ENCODE data around the gene ABCA9.
"Not testable (repeated sequence)": the region's sequence is repeated elsewhere in the genome, so short reads cannot be mapped to it uniquely, and the experiment has no call there.

The ABCA9 gene

GRCh38 chr17:68944435-68945035 lies 116.2 kb downstream of the ABCA9 start:
- no peak for DNase-seq

DNA sequence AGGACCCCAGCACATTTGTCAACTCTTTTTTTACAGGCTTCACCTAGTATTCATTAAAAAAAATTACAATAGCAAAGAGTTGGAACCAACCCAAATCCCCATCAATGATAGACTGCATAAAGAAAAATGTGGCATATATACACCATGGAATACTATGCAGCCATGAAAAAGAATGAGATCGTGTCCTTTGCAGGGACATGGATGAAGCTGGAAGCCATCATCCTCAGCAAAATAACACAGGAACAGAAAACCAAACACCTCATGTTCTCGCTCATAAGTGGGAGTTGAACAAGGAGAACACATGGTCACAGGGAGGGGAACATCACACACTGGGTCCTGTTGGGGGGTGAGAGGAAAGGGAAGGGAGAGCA lies 116.9 kb downstream of the ABCA9 start:
- not testable (repeated sequence) for DNase-seq

DNA sequence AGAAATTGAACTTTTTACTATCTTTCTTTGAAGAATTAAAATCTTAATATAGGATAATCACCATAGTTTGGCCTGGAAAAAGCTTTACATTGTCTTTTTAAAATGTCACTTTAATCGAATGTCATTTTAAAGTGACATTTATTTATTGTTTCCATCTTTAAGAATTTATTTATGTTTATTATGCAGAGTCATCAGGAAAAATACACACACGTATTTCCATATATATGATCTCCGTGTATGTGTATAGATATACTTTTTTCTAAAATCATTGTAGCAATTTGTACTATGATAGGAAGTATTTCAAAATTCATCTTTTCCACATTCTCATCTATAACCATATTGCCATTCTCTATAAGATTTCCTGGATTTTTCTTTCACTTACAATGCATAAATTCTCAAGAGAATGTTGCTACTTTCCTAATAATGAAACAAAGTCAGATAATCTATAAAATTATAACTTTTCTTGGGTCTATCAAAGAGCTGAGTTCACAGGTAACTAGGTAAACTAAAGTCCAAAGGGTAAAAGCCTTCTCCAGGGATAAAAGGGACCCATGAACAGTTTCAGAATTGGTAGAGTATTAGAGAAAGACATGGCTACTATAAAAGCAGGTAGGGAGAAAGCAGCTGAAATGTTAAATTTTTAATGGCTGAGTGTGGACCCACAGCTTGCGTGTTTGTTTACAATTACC lies 117.5 kb downstream of the ABCA9 start:
- no peak for DNase-seq

DNA sequence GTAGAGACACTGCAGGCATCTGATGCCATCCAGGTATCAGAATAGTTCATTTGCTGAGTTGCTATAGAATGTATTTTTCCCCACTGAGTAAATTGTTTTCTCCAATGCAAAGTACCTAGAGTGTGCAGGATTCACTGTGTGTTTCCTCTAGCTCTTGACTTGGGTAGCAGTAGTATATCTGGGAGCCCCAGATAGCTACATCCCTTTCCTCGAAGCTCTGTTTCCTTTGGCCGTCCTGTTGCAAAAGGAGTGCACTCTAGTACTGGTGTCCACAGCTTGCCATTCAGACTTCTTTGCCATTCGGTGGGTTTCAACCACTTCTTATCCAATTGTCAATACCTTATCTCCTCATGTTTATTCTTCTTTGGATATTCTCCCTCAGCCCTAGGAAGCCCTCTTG lies 118.3 kb downstream of the ABCA9 start:
- no peak for DNase-seq

GRCh38 chr17:68941761-68942160 lies 119.0 kb downstream of the ABCA9 start:
- DNase-seq: no peak

- no peak for DNase-seq
These were observed 121.5 kb downstream of the ABCA9 start for GRCh38 chr17:68939195-68939594.

DNA sequence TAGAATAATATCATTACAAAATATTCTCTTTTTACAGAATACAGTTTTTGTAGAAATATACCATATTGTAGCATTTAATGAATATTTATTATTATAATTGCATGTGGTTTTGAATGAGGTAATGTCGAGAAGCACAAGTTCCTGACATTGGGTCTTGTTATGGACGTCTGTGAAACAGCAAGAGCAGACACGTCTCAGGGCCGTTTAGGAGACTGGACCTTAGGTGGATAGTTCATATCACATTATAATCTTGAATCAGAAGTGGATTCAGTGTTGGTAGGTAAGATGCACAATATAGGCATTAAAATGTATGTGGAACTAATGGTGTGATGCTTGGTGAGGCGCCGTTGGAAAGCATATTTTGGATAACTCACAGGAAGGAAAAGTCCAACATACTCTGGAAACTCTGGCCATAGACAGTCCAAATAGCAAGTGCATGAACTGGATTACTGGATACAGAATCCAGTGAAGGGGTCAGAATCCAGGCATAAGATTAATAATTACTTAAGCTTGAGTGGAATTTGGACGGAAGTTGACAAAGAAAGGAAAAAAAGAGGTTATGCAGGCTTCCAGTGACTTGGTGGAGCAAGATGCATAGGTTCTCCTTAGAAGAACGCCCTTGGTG lies 122.7 kb downstream of the ABCA9 start:
- DNase-seq: no peak

DNA sequence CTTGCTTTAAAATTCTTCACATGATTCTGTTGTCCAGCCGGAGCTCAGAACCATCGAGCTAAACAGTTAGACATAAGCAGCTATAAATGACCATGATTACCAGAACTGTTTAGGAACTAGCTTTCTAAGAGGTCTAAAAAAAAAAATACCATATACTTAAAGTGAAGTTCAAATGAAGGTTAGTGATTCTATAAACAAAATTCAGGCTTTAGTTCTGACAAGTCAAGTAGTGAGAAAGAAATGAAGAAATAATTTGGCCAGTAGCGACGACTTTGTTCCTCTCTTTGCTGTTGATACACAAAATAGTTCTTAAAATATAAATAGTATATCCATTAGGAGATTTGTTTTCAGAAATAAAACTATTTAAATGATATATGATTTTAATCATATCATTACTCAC lies 133.2 kb downstream of the ABCA9 start:
- DNase-seq: no peak

DNA sequence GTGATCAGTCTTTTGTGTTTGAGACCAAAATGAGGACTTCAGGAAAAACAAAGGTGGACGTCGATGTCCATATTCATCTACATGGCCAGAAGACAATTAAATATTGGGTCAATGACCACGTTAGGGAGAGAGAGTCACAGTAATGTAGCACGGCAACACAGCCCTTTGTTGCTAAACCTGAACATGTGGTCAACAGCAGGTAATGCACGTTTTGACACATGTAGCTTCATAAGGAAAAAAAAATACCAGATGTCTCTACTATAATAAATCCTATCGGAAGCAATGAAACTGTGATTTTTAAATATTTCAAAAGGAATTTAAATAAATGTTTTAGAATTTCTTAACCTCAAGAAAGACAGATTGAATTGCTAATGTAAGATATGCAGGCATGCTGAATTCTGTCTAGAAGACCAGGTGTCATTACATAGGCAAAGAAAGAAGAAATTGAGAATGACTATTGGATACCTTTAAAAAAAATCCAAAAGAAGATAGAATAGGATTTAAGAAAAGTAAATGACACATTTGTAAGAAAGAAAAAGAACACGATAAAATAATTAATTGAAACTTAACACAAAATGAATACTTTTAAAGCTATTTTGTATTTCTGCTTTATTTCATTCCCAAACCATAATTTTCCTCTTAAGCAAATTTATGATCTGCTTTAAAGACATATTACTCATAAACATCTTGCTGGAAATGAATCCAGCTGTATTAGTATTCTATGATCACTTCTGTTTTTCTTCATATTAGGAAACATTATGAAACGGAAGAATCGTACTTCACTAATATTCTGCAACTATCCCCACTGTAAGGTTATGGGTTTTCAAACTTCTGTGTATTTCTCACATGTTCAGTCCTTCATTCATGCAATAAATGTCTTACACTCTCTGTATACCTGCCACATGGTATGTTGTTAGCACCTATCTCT lies 135.7 kb downstream of the ABCA9 start:
- DNase-seq: peak; percentile 31
